ENCODE measurements around the gene RAB42.
"Not testable (repeated sequence)": the region's sequence is repeated elsewhere in the genome, so short reads cannot be mapped to it uniquely, and the experiment has no call there.

Gene RAB42

DNA sequence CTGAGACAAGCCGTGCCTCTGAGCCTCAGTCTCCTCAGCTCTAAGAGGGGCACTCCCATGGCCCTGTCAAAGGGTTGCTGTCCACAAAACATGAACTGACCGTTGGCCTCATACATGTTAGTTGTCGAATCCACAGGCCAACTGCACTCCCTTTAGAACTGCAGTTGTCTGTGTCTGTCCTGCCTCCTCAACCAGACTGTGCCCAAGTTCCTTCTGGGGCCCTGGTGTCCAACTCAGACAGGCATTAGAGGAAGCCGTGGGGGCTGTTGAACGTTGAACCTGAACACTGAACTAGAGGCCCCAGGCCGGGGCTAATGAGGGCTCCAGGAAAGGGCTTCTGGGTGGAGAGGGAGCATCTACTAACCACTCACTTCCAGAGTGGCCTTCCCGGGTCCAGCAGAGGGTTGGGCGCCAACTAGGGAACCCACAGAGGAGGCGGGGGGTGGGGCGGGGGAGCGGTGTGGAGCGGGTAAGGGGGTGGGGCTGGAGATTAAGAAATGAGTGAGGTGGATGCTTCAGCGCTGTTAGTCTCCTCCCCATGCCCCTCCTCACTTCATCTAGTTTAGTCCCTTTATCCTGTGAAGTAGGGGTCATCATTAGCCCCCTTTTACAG lies at the start of gene RAB42:
Gene RAB42 (plus strand): TSS at position 558 of the 613 bp plus-strand sequence. CDS start 247 bp downstream, outside the sequence.
- DNase-seq (ENCODE audit: low read depth), result no peak

DNA sequence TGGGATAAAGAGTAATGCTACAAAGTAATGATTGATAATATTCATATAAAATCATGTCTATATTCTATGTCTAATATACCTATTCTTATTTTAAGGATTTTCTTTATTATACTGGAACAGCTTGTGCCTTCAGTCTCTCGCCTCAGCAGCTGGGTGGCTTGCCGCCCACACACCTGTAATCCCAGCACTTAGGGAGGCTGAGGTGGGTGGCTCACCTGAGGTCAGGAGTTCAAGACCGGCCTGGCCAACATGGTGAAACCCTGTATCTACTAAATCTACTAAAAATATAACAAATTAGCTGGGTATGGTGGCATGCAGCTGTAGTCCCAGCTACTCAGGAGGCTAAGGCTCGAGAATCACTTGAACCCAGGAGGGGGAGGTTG lies 46.8 kb upstream of the RAB42 start:
- no peak for DNase-seq (ENCODE audit: low read depth)

- no peak for DNase-seq (ENCODE audit: low read depth)
Observed at GRCh38 chr1:28548318-28548717, 43.7 kb upstream of the RAB42 start.

DNA sequence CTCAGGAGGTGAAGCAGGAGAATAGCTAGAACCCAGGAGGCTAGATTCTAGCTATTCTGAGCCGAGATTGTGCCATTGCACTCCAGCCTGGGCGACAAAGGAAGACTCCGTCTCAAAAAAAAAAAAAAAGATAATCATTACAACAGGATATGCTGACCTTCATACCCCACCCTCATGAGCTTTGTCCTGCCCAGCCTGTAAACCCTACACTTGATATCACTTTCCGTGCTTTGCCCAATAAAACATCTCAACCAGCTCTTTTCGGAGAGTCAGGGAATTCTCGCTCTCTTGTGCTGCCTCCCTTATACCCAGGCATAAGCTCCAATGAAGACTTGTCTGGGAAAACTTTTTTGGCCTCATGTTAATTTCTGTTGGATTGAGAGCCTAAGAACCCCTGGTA lies 40.7 kb upstream of the RAB42 start:
- no peak for DNase-seq (ENCODE audit: low read depth)

DNA sequence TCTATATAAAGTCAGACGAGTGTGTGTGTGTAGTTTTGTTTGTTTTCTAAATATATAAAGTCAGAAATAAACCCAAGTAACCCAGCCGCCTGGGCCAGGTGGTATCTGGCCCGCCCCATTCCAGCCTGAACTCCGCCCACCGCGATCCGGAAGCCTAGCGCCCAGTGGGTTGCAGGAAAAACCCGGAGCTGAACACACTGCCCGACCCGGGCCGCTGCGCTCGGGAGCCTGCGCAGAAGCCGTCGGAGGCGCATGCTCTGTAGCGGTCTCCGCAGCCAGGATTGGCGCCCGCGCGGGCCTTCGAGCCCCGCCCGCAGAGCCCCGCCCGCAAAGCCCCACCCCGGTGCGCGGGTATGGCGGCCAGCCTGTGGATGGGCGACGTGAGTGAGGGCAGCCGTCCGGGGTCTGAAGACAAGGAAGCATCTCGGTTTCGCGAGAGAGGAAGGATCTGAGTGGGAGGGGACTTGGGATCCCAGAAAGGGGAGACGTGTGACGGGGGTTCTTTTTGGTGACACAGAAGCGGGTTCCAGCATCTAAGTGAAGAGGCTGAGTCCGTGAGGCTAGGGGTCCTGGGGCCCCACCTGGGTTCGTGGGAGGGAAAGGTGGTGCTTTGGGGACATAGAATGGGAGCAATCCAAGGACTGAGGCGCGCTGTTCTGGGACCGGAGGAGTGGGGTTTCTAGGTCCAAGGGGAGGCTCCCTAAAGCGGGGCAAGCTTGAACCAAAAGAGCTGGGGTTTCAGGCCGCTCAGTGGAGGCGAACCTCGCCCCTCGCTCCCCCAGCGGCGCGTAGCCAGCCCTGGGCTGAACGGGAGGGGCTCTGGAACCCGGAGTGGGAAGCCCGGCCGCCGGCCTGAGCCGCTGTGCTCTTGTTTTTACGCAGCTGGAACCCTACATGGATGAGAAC lies 39.1 kb upstream of the RAB42 start, which contains the start of gene TRNAU1AP:
Gene TRNAU1AP (plus strand): TSS at position 328 of the 906 bp plus-strand sequence. CDS start 26 bp downstream, at position 354.
- peak; percentile 96 for DNase-seq (ENCODE audit: low read depth)

DNA sequence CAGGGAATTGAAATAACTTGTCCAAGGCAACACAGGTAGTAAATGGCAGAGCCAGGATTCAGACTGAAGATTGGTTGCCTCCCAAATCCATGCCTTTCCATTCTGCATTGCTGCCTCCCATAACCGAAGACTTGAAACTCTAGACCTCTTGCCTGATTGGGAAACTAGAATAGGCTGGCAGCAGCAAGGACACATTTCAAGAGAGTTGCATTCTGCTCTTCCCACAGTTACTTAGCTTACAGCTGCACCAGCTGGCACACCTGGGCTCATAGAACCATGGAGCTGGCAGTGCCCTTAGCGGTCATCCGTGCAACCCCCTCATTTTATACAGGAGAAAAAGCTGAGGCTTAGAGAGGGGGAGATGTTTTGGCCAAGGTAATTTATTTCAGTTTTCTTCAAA lies 31.2 kb upstream of the RAB42 start:
- no peak for DNase-seq (ENCODE audit: low read depth)

DNA sequence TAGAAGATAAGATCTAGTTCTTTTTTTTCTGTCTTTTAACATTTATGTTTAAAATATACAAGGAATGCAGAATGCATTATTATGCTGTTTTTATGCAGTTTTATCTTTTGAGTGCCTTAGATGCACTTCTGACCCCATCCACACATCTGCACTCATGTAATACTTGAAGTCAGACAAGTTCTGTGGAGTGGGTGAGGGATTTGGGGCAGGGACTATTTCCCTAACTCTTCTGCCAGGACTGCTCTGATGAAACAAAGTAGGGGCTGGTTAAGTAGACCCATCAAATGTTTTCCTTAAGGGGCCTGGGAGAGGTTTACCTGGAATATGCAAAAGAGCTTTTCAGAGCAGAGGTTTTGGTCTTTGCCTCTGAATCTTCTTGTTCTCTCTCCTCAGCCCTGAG lies 27.8 kb upstream of the RAB42 start:
- DNase-seq (ENCODE audit: low read depth), result no peak

DNA sequence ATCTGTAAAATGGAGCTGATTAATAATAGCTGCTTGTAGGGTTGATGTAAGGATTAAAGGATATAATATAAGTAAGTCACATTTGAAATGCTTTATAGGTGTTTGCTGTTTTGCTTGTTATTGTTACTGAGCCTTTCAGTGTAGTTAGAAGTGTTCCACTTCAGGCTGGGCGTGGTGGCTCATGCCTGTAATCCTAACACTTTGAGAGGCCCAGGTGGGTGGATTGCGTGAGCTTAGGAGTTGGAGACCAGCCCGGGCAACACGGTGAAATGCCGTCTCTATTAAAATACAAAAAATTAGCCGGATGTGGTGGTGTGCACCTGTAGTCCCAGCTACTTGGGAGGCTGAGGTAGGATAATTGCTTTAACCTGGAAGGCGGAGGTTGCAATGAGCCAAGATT lies 27.0 kb upstream of the RAB42 start:
- DNase-seq (ENCODE audit: low read depth), result no peak

DNA sequence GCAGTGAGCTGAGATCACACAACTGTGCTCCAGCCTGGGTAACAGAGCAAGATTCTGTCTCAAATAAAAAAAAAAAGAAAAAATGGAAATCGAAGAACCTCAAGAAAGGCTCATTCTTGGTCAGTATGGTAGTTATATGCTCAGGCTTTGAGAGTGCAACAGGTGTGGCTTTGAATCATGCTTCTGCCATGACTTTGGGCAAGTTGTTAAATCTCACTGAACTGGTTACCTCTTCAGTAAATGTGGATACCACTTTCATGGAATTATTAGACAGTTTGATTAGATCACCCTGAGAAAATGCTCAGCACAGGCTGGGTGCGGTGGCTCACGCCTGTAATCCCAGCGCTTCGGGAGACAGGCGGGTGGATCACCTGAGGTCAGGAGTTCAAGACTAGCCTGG lies 26.3 kb upstream of the RAB42 start:
- DNase-seq (ENCODE audit: low read depth), result no peak

DNA sequence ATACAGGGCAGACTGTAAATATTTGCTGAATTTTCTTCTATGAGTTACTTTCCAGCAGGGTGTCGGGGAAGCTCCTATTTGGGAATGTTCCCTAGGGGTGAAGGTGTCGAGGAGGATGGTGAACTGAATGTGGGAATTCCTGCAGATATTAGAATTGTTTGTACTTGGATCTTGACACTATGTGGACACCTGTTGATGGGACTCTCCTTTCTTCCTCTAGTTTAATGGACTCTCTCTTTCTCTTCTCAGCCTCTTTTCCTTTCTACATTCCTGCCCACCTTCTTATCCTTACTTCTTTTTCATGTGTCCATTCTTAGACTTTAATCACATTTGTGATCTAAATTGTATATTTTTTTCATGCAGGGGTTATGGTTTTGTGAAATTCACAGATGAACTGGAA lies 25.1 kb upstream of the RAB42 start:
- no peak for DNase-seq (ENCODE audit: low read depth)

DNA sequence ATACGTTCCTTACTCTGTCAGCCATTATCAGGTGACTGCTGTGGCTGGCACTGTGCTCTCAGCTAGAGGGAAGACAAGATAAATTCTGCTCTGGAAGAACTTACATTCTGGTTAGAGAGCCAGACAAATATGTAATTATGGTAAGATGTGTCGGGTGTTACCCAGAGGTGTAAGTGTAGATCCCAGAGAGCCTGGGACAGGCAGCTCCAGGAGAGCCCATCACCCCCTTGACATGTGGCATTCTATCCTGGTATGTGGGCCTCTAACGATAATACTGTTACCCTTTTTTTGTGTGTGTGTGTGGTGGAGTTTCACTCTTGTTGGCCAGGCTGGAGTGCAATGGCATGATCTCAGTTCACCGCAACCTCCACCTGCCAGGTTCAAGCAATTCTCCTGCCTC lies 20.2 kb upstream of the RAB42 start:
- DNase-seq (ENCODE audit: low read depth), result no peak

GRCh38 chr1:28572891-28573290 lies 19.2 kb upstream of the RAB42 start:
- DNase-seq (ENCODE audit: low read depth), result not testable (repeated sequence)

DNA sequence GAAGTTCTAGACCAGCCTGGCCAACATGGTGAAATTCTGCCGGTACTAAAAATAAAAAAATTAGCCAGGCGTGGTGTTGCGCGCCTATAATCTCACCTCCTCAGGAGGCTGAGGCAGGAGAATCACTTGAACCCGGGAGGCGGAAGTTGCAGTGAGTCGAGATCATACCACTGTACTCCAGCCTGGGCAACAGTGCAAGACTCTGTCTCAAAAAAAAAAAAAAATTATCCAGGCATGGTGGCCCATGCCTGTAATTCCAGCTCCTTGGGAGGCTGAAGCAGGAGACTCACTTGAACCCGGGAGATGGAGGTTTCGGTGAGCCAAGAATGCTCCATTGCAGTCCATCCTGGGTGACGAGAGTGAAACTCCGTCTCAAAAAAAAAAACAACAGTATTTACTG lies 18.5 kb upstream of the RAB42 start:
- no peak for DNase-seq (ENCODE audit: low read depth)

DNA sequence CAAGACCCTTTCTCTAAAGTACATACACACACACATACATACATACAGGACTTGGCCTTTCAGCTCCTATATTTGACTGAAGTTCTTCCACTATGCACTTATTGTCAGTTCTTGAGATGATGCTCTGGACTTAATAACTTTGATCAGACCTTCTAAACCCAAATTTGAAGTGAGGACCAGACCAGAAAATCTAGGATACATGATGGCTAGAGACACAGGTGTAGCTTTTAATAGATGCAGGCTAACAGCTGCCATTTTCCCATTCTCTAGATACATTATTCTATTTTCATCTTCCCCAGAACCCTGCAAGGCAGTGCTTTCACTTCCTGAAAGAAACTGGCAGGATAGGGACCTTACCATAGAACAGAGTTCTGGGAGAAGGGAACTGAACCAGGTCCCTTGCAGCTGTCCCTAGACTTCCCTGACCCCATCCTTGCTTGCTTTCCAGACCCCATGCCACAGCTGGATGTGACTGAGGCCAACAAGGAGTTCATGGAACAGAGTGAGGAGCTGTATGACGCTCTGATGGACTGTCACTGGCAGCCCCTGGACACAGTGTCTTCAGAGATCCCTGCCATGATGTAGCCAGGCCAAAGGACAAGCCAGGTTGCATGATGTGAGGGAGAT lies 14.9 kb upstream of the RAB42 start:
- no peak for DNase-seq (ENCODE audit: low read depth)

GRCh38 chr1:28577738-28578536 lies 14.1 kb upstream of the RAB42 start:
- no peak for DNase-seq (ENCODE audit: low read depth)

DNA sequence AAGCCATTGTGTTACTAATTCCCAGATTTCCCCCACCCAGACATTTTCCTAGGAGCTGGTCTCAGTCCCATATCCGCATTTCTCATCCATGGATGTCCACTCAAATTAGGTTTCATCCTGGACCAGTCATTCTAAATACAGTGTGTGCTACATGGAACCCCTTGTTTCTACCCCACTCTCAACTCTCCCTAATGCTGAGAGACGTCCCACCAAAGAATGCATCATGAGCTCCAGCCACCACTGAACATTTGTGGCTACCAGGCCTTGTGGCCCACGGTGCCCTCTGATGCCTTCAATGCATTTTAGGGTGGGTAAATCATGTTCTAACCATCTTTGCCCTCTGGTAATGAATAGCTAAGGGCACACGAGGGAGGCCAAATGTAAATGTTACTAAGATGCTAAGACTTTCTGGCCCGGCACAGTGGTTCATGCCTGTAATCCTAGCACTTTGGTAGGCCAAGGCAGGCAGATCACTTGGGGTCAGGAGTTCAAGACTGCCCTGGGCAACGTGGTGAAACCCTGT lies 13.3 kb upstream of the RAB42 start:
- no peak for DNase-seq (ENCODE audit: low read depth)

GRCh38 chr1:28579401-28579800 lies 12.7 kb upstream of the RAB42 start:
- no peak for DNase-seq (ENCODE audit: low read depth)

- peak; percentile 27 for DNase-seq (ENCODE audit: low read depth)
Observed at GRCh38 chr1:28580722-28581530, 11.1 kb upstream of the RAB42 start.

DNA sequence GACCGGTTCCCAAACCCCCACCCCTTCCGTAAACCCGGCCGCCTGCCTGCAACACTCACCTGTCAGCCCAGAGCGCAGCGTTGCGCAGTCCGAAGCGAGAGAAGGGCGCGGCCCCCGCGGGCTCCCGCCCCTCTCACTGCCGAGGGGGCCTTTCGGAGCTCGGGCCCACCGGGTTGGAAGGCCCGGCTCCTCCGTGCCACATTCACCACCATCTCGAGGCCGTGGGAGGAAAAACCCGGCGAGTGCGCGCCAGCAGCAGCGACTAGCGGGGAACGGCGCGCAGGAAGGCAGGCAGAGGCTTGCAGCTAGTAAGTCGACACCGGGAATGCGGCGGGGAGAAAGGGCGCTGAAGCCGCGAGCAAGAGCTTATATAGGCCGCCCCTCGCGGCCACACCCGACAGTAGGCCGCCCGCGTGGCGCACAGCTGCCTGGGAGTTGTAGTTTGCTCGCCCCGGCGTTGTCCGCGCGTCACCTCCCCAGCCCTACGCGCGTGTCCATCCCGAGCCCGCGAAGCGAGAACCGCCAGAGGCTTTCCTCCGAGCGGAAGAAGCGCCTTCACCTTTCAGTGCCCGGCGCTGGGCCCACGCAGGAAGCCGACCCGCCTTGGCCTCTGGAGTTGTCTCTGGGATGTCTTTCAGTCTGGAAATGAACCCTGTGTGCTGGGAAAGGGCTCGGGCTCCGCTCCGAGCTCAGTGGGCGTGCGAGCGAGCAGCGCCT lies 10.4 kb upstream of the RAB42 start:
- peak; percentile 89 for DNase-seq (ENCODE audit: low read depth)

DNA sequence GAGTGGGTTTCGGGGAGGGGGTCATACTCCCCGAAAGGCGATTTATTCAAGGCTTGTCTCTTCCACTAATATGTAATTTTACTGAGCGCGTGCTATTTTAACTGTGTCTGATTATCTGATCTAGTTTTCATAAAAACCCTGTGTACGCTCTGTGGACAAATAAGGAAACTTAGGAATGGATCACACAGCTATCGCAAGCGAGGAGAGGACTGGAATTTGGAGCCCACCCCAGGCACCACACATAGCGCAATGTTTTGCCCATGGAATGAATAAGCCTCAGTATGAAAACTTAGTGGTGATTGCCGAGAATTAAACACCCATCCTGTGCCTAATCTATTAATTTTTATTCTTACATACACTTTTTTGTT lies 9.8 kb upstream of the RAB42 start:
- no peak for DNase-seq (ENCODE audit: low read depth)
